ENCODE data around the gene NCOA6. TPM values are rescaled to one million over a fixed set of nuclear protein-coding genes. Genes with fewer than 3 reads are reported as not detected.

The NCOA6 gene
- total and polyA plus RNA-seq, 2 donors from 2014 or later = 28.1 to 30.8 TPM

DNA sequence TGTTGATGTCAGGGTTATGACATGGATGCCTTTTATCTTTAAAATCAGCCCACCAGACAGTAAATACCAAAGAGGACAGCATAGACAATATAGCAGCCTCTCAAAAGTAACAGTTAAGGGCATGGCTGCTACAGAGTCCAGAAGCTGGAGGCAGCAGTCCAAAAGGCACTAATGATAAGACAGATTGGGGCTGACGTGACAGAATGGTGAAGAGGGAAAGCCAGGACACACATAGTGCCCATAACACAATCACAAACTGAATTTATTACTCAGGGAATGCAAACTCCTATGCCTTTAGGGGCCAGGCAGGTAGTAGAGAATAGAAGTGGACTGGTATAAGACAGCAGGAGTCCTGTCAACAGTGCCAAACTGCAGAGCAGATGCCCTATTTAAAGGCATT lies 80.6 kb downstream of the NCOA6 start:
- Histone ChIP-seq H3K4me1 (ENCODE audit: control insufficient read depth in 2 of 3, insufficient read depth in 2 of 3, low read depth in 1 of 3, low read length in 3 of 3) (peaks cover 0 to 3% (median 0%) of the 10 kb centered on the region in 3 donors), H3K9me3 (ENCODE audit: control insufficient read depth in 2 of 3, insufficient read depth in 1 of 3, low read length in 3 of 3) (no peaks in the 10 kb centered on the region), H3K9ac (ENCODE audit: low read length in 3 of 3) (no peak overlapping the region), H3K27ac (ENCODE audit: low read depth in 2 of 2, low read length in 2 of 2) (no peak overlapping the region), H3K27me3 (ENCODE audit: control insufficient read depth, insufficient read depth, low read length) (no peaks in the 10 kb centered on the region), H3K36me3 (ENCODE audit: control insufficient read depth in 2 of 3, insufficient read depth in 3 of 3, low read length in 3 of 3) (peaks cover 9 to 49% (median 29%) of the 10 kb centered on the region in 3 donors), H3K4me3 (ENCODE audit: low read length in 3 of 3) (no peak overlapping the region)
- TF ChIP-seq CTCF (IDR thresholded peaks at IDR 0.05; ENCODE audit: borderline replicate concordance, extremely low read depth, insufficient read depth) = no peak
- FAIRE-seq = no peak
- no peak for DNase-seq
- intact Hi-C loops (cut with DNase I) = no loop called here

DNA sequence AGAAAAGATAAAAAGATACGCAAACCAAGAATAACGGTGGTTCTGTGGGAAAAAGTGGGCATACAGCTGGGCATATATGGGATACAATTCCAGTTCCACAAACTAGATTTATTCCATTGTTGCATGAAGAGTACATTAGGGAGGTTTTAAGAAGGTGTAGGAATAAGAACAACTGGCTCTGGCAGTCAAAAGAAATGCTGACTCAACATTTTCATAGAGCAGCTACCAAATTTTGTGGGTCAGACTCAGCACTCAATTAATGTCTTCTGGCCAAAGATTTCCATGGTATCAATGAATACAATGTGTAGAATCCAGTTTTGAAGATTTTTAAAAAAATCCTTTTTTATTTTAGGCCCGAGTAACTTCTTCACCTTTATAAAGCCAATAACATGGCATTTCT lies 81.1 kb downstream of the NCOA6 start:
- no peaks in the 10 kb centered on the region for H3K9me3 ChIP-seq (ENCODE audit: control insufficient read depth in 2 of 3, insufficient read depth in 1 of 3, low read length in 3 of 3)
- peaks cover 6 to 44% (median 24%) of the 10 kb centered on the region in 3 donors for H3K36me3 ChIP-seq (ENCODE audit: control insufficient read depth in 2 of 3, insufficient read depth in 3 of 3, low read length in 3 of 3)
- intact Hi-C loops (cut with DNase I) = no loop called here
- no peak overlapping the region for H3K27ac ChIP-seq (ENCODE audit: low read depth in 2 of 2, low read length in 2 of 2)
- no peak for FAIRE-seq
- H3K27me3 ChIP-seq (ENCODE audit: control insufficient read depth, insufficient read depth, low read length) = no peaks in the 10 kb centered on the region
- peaks cover 0 to 3% (median 0%) of the 10 kb centered on the region in 3 donors for H3K4me1 ChIP-seq (ENCODE audit: control insufficient read depth in 2 of 3, insufficient read depth in 2 of 3, low read depth in 1 of 3, low read length in 3 of 3)
- H3K4me3 ChIP-seq (ENCODE audit: low read length in 3 of 3) = no peak overlapping the region
- DNase-seq = no peak
- H3K9ac ChIP-seq (ENCODE audit: low read length in 3 of 3) = no peak overlapping the region
- no peak for TF ChIP-seq CTCF (IDR thresholded peaks at IDR 0.05; ENCODE audit: borderline replicate concordance, extremely low read depth, insufficient read depth)

- no peak overlapping the region for H3K9ac ChIP-seq (ENCODE audit: low read length in 3 of 3)
- peaks cover 0 to 3% (median 0%) of the 10 kb centered on the region in 3 donors for H3K4me1 ChIP-seq (ENCODE audit: control insufficient read depth in 2 of 3, insufficient read depth in 2 of 3, low read depth in 1 of 3, low read length in 3 of 3)
- no peaks in the 10 kb centered on the region for H3K27me3 ChIP-seq (ENCODE audit: control insufficient read depth, insufficient read depth, low read length)
- no peak overlapping the region for H3K27ac ChIP-seq (ENCODE audit: low read depth in 2 of 2, low read length in 2 of 2)
- intact Hi-C loops (cut with DNase I) = no loop called here
- FAIRE-seq = no peak
- no peak for TF ChIP-seq CTCF (IDR thresholded peaks at IDR 0.05; ENCODE audit: borderline replicate concordance, extremely low read depth, insufficient read depth)
- no peak overlapping the region for H3K4me3 ChIP-seq (ENCODE audit: low read length in 3 of 3)
- DNase-seq = no peak
- no peaks in the 10 kb centered on the region for H3K9me3 ChIP-seq (ENCODE audit: control insufficient read depth in 2 of 3, insufficient read depth in 1 of 3, low read length in 3 of 3)
- H3K36me3 ChIP-seq (ENCODE audit: control insufficient read depth in 2 of 3, insufficient read depth in 3 of 3, low read length in 3 of 3) = peaks cover 2 to 37% (median 23%) of the 10 kb centered on the region in 3 donors
Observed at GRCh38 chr20:34743039-34743438, 82.4 kb downstream of the NCOA6 start.

All from kidney (tissue), 14 donors.